ENCODE data around the gene RPGRIP1. TPM values are rescaled to one million over a fixed set of nuclear protein-coding genes. Genes with fewer than 3 reads are reported as not detected.

Gene RPGRIP1
- total RNA-seq, 1 donor from 2014 or later, result not detected

- Mint-ChIP-seq H3K27ac (ENCODE audit: unreplicated experiment) (peak overlapping the region; percentile 87), H3K4me3 (ENCODE audit: unreplicated experiment) (peak overlapping the region; percentile 86), H3K36me3 (ENCODE audit: low read depth, unreplicated experiment) (no peaks in the 10 kb centered on the region), H3K27me3 (ENCODE audit: low read depth, unreplicated experiment) (peaks cover 13% of the 10 kb centered on the region), H3K9me3 (ENCODE audit: unreplicated experiment) (no peaks in the 10 kb centered on the region), H3K4me1 (ENCODE audit: low read depth, unreplicated experiment) (no peaks in the 10 kb centered on the region)
- Histone ChIP-seq H3K9ac (ENCODE audit: low read length) (no peak overlapping the region), H3K4me2 (ENCODE audit: low read length) (peak overlapping the region; percentile 86), H4K20me1 (ENCODE audit: insufficient read depth, low read length) (no peaks in the 10 kb centered on the region), H3K9me3 (ENCODE audit: insufficient read depth, low read depth, low read length) (no peaks in the 10 kb centered on the region), H3K27me3 (ENCODE audit: insufficient read depth, low read length) (peaks cover 3% of the 10 kb centered on the region), H3K4me3 (ENCODE audit: insufficient read depth, low read depth, low read length) (peak overlapping the region; percentile 51), H2AFZ (ENCODE audit: low read depth, low read length) (peak overlapping the region; percentile 76), H3K36me3 (ENCODE audit: insufficient read depth, low read length) (no peaks in the 10 kb centered on the region), H3K4me1 (ENCODE audit: insufficient read depth, low read length) (peaks cover 4% of the 10 kb centered on the region), H3K79me2 (ENCODE audit: insufficient read depth, low read length) (no peaks in the 10 kb centered on the region), H3K27ac (ENCODE audit: low read depth, low read length) (no peak overlapping the region)
- no peak for FAIRE-seq
- DNase-seq (ENCODE audit: low read depth), result no peak
- TF ChIP-seq, protein P1, sequence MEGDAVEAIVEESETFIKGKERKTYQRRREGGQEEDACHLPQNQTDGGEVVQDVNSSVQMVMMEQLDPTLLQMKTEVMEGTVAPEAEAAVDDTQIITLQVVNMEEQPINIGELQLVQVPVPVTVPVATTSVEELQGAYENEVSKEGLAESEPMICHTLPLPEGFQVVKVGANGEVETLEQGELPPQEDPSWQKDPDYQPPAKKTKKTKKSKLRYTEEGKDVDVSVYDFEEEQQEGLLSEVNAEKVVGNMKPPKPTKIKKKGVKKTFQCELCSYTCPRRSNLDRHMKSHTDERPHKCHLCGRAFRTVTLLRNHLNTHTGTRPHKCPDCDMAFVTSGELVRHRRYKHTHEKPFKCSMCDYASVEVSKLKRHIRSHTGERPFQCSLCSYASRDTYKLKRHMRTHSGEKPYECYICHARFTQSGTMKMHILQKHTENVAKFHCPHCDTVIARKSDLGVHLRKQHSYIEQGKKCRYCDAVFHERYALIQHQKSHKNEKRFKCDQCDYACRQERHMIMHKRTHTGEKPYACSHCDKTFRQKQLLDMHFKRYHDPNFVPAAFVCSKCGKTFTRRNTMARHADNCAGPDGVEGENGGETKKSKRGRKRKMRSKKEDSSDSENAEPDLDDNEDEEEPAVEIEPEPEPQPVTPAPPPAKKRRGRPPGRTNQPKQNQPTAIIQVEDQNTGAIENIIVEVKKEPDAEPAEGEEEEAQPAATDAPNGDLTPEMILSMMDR (IDR thresholded peaks at IDR 0.05; ENCODE audit: insufficient read depth, low read depth, low read length), result no peak
- TF ChIP-seq EZH2 (IDR thresholded peaks at IDR 0.05; ENCODE audit: insufficient read depth, low read length), result no peak
These were observed 29.4 kb downstream of the RPGRIP1 start for GRCh38 chr14:21309238-21309636.

GRCh38 chr14:21309956-21310355 lies 30.1 kb downstream of the RPGRIP1 start:
- Mint-ChIP-seq H3K4me1 (ENCODE audit: low read depth, unreplicated experiment) (no peaks in the 10 kb centered on the region), H3K4me3 (ENCODE audit: unreplicated experiment) (no peak overlapping the region), H3K9me3 (ENCODE audit: unreplicated experiment) (no peaks in the 10 kb centered on the region), H3K36me3 (ENCODE audit: low read depth, unreplicated experiment) (no peaks in the 10 kb centered on the region), H3K27me3 (ENCODE audit: low read depth, unreplicated experiment) (peaks cover 9% of the 10 kb centered on the region), H3K27ac (ENCODE audit: unreplicated experiment) (no peak overlapping the region)
- Histone ChIP-seq H3K79me2 (ENCODE audit: insufficient read depth, low read length) (no peaks in the 10 kb centered on the region), H3K9ac (ENCODE audit: low read length) (no peak overlapping the region), H3K4me1 (ENCODE audit: insufficient read depth, low read length) (peaks cover 4% of the 10 kb centered on the region), H3K4me2 (ENCODE audit: low read length) (no peak overlapping the region), H3K27ac (ENCODE audit: low read depth, low read length) (no peak overlapping the region), H3K9me3 (ENCODE audit: insufficient read depth, low read depth, low read length) (no peaks in the 10 kb centered on the region), H3K27me3 (ENCODE audit: insufficient read depth, low read length) (no peaks in the 10 kb centered on the region), H3K4me3 (ENCODE audit: insufficient read depth, low read depth, low read length) (no peak overlapping the region), H2AFZ (ENCODE audit: low read depth, low read length) (no peak overlapping the region), H3K36me3 (ENCODE audit: insufficient read depth, low read length) (no peaks in the 10 kb centered on the region), H4K20me1 (ENCODE audit: insufficient read depth, low read length) (no peaks in the 10 kb centered on the region)
- TF ChIP-seq EZH2 (IDR thresholded peaks at IDR 0.05; ENCODE audit: insufficient read depth, low read length), result no peak
- TF ChIP-seq, protein P1 (IDR thresholded peaks at IDR 0.05; ENCODE audit: insufficient read depth, low read depth, low read length), result no peak
- no peak for FAIRE-seq
- DNase-seq (ENCODE audit: low read depth), result no peak

DNA sequence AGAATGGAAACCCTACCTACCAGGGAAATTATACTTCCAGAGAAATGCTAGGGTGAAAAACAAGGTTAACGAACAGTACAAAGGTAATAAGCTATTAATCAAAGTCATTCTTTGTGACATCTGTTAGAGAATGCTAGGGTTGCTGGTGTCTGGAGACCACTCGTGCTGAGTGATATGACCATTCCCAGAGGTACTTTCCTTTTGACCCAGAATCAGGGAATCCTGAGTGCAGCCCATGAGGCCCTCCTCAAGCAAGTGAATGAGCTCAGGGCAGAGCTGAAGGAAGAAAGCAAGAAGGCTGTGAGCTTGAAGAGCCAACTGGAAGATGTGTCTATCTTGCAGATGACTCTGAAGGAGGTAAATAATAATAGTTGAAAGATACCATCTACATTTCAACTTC lies 31.7 kb downstream of the RPGRIP1 start:
- Histone ChIP-seq H2AFZ (ENCODE audit: low read depth, low read length) (no peak overlapping the region), H3K36me3 (ENCODE audit: insufficient read depth, low read length) (no peaks in the 10 kb centered on the region), H3K4me2 (ENCODE audit: low read length) (no peak overlapping the region), H3K4me1 (ENCODE audit: insufficient read depth, low read length) (peaks cover 4% of the 10 kb centered on the region), H3K79me2 (ENCODE audit: insufficient read depth, low read length) (no peaks in the 10 kb centered on the region), H3K27me3 (ENCODE audit: insufficient read depth, low read length) (no peaks in the 10 kb centered on the region), H3K27ac (ENCODE audit: low read depth, low read length) (no peak overlapping the region), H3K9ac (ENCODE audit: low read length) (no peak overlapping the region), H3K9me3 (ENCODE audit: insufficient read depth, low read depth, low read length) (no peaks in the 10 kb centered on the region), H4K20me1 (ENCODE audit: insufficient read depth, low read length) (no peaks in the 10 kb centered on the region), H3K4me3 (ENCODE audit: insufficient read depth, low read depth, low read length) (no peak overlapping the region)
- DNase-seq (ENCODE audit: low read depth) (no peak), FAIRE-seq (no peak)
- no peaks in the 10 kb centered on the region for H3K9me3 Mint-ChIP-seq (ENCODE audit: unreplicated experiment)
- H3K27me3 Mint-ChIP-seq (ENCODE audit: low read depth, unreplicated experiment), result peaks cover 5% of the 10 kb centered on the region
- H3K27ac Mint-ChIP-seq (ENCODE audit: unreplicated experiment), result no peak overlapping the region
- TF ChIP-seq, protein P1 (IDR thresholded peaks at IDR 0.05; ENCODE audit: insufficient read depth, low read depth, low read length), result no peak
- TF ChIP-seq EZH2 (IDR thresholded peaks at IDR 0.05; ENCODE audit: insufficient read depth, low read length), result no peak
- H3K4me1 Mint-ChIP-seq (ENCODE audit: low read depth, unreplicated experiment), result no peaks in the 10 kb centered on the region
- no peak overlapping the region for H3K4me3 Mint-ChIP-seq (ENCODE audit: unreplicated experiment)
- no peaks in the 10 kb centered on the region for H3K36me3 Mint-ChIP-seq (ENCODE audit: low read depth, unreplicated experiment)

Data from astrocyte (in vitro differentiated cells and primary cell).